IMR-90 (cell line): ENCODE data around the gene PTPRN2. TPM values are rescaled to one million over a fixed set of nuclear protein-coding genes. Genes with fewer than 3 reads are reported as not detected.

Experiments
- ATAC-seq: fragments of 200-7000 bp; cut with Tn5 transposase; 2 replicates; pipeline ENCODE4 v1.9.1; 2020; ENCODE audit warnings: low read depth, mild to moderate bottlenecking, moderate library complexity
- BruUV-seq: library from RNA; stranded (reverse); fragments of 400-500 nt; replicated peaks from 2 replicates; lab custom pipeline; 2021; lab: Mats Ljungman, UMichigan
- CTCF ChIA-PET: fragments of 300-600 bp; formaldehyde crosslinking; extraction: SDS; loops from one replicate; lab custom pipeline; 2021; ENCODE audit warnings: antibody characterized with exemption; lab: Yijun Ruan, JAX
- POLR2A ChIA-PET: fragments of 300-600 bp; sonication (Branson Sonifier 250); formaldehyde crosslinking; loops from one replicate; lab custom pipeline; 2022; ENCODE audit warnings: antibody characterized with exemption; ENCODE audit not compliant: unreplicated experiment; lab: Charles Lee
- DNase-seq: peaks from one replicate; pipeline ENCODE4 v3.0.0; 2013
- H2AFZ ChIP-seq: replicated peaks from 2 replicates; pipeline ENCODE3; 2013; ENCODE audit warnings: low read length, mild to moderate bottlenecking; ENCODE audit not compliant: poor library complexity
- H2AK5ac ChIP-seq: 2 replicates; pipeline ENCODE4 v1.6.1; 2013; ENCODE audit warnings: low read depth, low read length, inconsistent platforms
- H2AK9ac ChIP-seq: replicated peaks from 2 replicates; pipeline ENCODE3; 2013; ENCODE audit warnings: mild to moderate bottlenecking, low read depth, low read length, moderate library complexity; ENCODE audit not compliant: poor library complexity
- H2BK120ac ChIP-seq: 2 replicates; pipeline ENCODE4 v1.6.1; 2013; ENCODE audit warnings: low read depth, low read length, inconsistent platforms
- H2BK15ac ChIP-seq: 3 replicates; pipeline ENCODE4 v1.6.1; 2013; ENCODE audit warnings: low read depth, low read length, inconsistent platforms
- H2BK20ac ChIP-seq: 2 replicates; pipeline ENCODE4 v1.6.1; 2013; ENCODE audit warnings: low read depth, mild to moderate bottlenecking, inconsistent platforms, low read length, moderate library complexity
- H2BK5ac ChIP-seq: 2 replicates; pipeline ENCODE4 v1.6.1; 2013; ENCODE audit warnings: mild to moderate bottlenecking, low read depth, low read length, inconsistent platforms; ENCODE audit not compliant: poor library complexity, severe bottlenecking
- H3K14ac ChIP-seq: replicated peaks from 2 replicates; pipeline ENCODE4 v1.6.1; 2013; ENCODE audit warnings: low read depth, low read length, inconsistent platforms
- H3K18ac ChIP-seq: 2 replicates; pipeline ENCODE4 v1.6.1; 2013; ENCODE audit warnings: low read depth, low read length, control low read depth
- H3K23ac ChIP-seq: 2 replicates; pipeline ENCODE4 v1.6.1; 2013; ENCODE audit warnings: low read depth, low read length, inconsistent platforms
- H3K27ac ChIP-seq: 2 replicates; pipeline ENCODE4 v1.5.1; 2013; ENCODE audit warnings: mild to moderate bottlenecking, control low read depth, low read length; ENCODE audit not compliant: insufficient read depth
- H3K27me3 ChIP-seq: 2 replicates; pipeline ENCODE4 v1.6.1; 2013; ENCODE audit warnings: low read length; ENCODE audit not compliant: control insufficient read depth, insufficient read depth
- H3K36me3 ChIP-seq: 2 replicates; pipeline ENCODE4 v1.6.1; 2013; ENCODE audit warnings: low read length, mixed read lengths; ENCODE audit not compliant: control insufficient read depth, insufficient read depth
- H3K4ac ChIP-seq: 2 replicates; pipeline ENCODE4 v1.6.1; 2013; ENCODE audit warnings: low read depth, low read length, inconsistent platforms
- H3K4me1 ChIP-seq: 2 replicates; pipeline ENCODE4 v1.6.1; 2013; ENCODE audit warnings: low read length, mixed read lengths; ENCODE audit not compliant: control insufficient read depth, insufficient read depth
- H3K4me2 ChIP-seq: 2 replicates; pipeline ENCODE4 v1.6.1; 2013; ENCODE audit warnings: low read depth, mild to moderate bottlenecking, control low read depth, low read length, moderate library complexity
- H3K4me3 ChIP-seq: 2 replicates; pipeline ENCODE4 v1.5.1; 2013; ENCODE audit warnings: low read depth, mild to moderate bottlenecking, control low read depth, low read length, moderate library complexity; ENCODE audit not compliant: insufficient read depth
- H3K56ac ChIP-seq: 2 replicates; pipeline ENCODE4 v1.6.1; 2013; ENCODE audit warnings: low read length, inconsistent platforms; ENCODE audit not compliant: insufficient read depth; ENCODE audit errors: extremely low read depth
- H3K79me1 ChIP-seq, 2 experiments: 2 replicates each; pipeline ENCODE4 v1.6.1; 2013; ENCODE audit warnings: low read length in 2 of 2, inconsistent platforms in 1 of 2, low read depth in 1 of 2
- H3K9ac ChIP-seq: 2 replicates; pipeline ENCODE4 v1.6.1; 2013; ENCODE audit warnings: low read depth, low read length, control low read depth
- H3K9me1 ChIP-seq: 2 replicates; pipeline ENCODE4 v1.6.1; 2013; ENCODE audit warnings: low read length, inconsistent platforms; ENCODE audit not compliant: insufficient read depth
- H3K9me3 ChIP-seq: 2 replicates; pipeline ENCODE4 v1.6.1; 2013; ENCODE audit warnings: low read length; ENCODE audit not compliant: control insufficient read depth, insufficient read depth
- H4K20me1 ChIP-seq: 2 replicates; pipeline ENCODE4 v1.6.1; 2013; ENCODE audit warnings: low read length, inconsistent platforms; ENCODE audit not compliant: insufficient read depth
- H4K5ac ChIP-seq: 2 replicates; pipeline ENCODE4 v1.6.1; 2013; ENCODE audit warnings: mild to moderate bottlenecking, low read depth, low read length, control low read depth
- H4K8ac ChIP-seq, 2 experiments: 2 replicates each; pipeline ENCODE4 v1.6.1; 2013; ENCODE audit warnings: low read depth in 2 of 2, low read length in 2 of 2, control low read depth in 1 of 2, inconsistent platforms in 1 of 2
- H4K91ac ChIP-seq: 2 replicates; pipeline ENCODE4 v1.6.1; 2013; ENCODE audit warnings: low read depth, low read length, inconsistent platforms; ENCODE audit not compliant: insufficient read depth
- BHLHE40 ChIP-seq: fragments of 150-350 bp; IDR thresholded peaks from 2 replicates; pipeline ENCODE4 v1.6.1; 2016; ENCODE audit warnings: mild to moderate bottlenecking, low read depth, low read length
- CEBPB ChIP-seq: IDR thresholded peaks from 2 replicates; pipeline ENCODE4 v1.6.1; 2012; ENCODE audit warnings: low read depth, low read length, improper control_type of control experiment
- CHD1 ChIP-seq: IDR thresholded peaks from 2 replicates; pipeline ENCODE4 v1.6.1; 2012; ENCODE audit warnings: low read depth, low read length, improper control_type of control experiment
- FOS ChIP-seq: fragments of 150-350 bp; IDR thresholded peaks from 2 replicates; pipeline ENCODE4 v1.6.1; 2016; ENCODE audit warnings: low read depth, low read length
- MAFK ChIP-seq: IDR thresholded peaks from 2 replicates; pipeline ENCODE4 v1.6.1; 2012; ENCODE audit warnings: low read depth, low read length, improper control_type of control experiment
- MAZ ChIP-seq: IDR thresholded peaks from 2 replicates; pipeline ENCODE4 v1.6.1; 2012; ENCODE audit warnings: low read depth, mild to moderate bottlenecking, low read length, improper control_type of control experiment, moderate library complexity, borderline replicate concordance
- MXI1 ChIP-seq: IDR thresholded peaks from 2 replicates; pipeline ENCODE4 v1.6.1; 2012; ENCODE audit warnings: low read depth, mild to moderate bottlenecking, low read length, moderate library complexity, borderline replicate concordance
- NFE2L2 ChIP-seq: fragments of 150-350 bp; IDR thresholded peaks from 2 replicates; pipeline ENCODE4 v1.6.1; 2016; ENCODE audit warnings: low read depth, mild to moderate bottlenecking, low read length
- POLR2A ChIP-seq: IDR thresholded peaks from 2 replicates; pipeline ENCODE4 v1.6.1; 2012; ENCODE audit warnings: mild to moderate bottlenecking, low read depth, low read length
- RAD21 ChIP-seq: IDR thresholded peaks from 2 replicates; pipeline ENCODE4 v1.6.1; 2012; ENCODE audit warnings: low read length, improper control_type of control experiment
- RCOR1 ChIP-seq: IDR thresholded peaks from 2 replicates; pipeline ENCODE4 v1.6.1; 2012; ENCODE audit warnings: mild to moderate bottlenecking, low read length, improper control_type of control experiment; ENCODE audit not compliant: insufficient replicate concordance
- RFX5 ChIP-seq: IDR thresholded peaks from 2 replicates; pipeline ENCODE4 v1.8.0; 2012; ENCODE audit warnings: low read depth, mild to moderate bottlenecking, low read length, moderate library complexity
- SMC3 ChIP-seq: fragments of 150-350 bp; IDR thresholded peaks from 2 replicates; pipeline ENCODE4 v1.6.1; 2016; ENCODE audit warnings: low read depth, mild to moderate bottlenecking, antibody characterized with exemption, low read length, moderate library complexity
- WGBS, 2 experiments: methylation state at CpG; one replicate each; pipeline versions ENCODE4 v1.1.5 to v1.1.7; 2013; ENCODE audit warnings: missing lambda C conversion rate in 2 of 2; ENCODE audit not compliant: insufficient read length in 1 of 2; ENCODE audit errors: extremely low coverage in 2 of 2; 5-methylcytosine and 5-hydroxymethylcytosine counted together
- dilution Hi-C: fragments of 300-500 bp; cut with HindIII; formaldehyde crosslinking; loops from one replicate; pipeline ENCODE4 v1.14.3; 2018; ENCODE audit warnings: low sequenced_read_pairs; ENCODE audit not compliant: unreplicated experiment
- in situ Hi-C: fragments of 300-500 bp; cut with MboI; formaldehyde crosslinking; loops from 3 replicates; pipeline ENCODE4 v1.14.3; 2019; ENCODE audit warnings: low sequenced_read_pairs, inconsistent platforms, mixed read lengths
- intact Hi-C: fragments of 100-400 bp; cut with micrococcal nuclease; formaldehyde crosslinking; loops from 2 replicates; pipeline ENCODE4 v1.10.0; 2022
- polyA plus RNA-seq, 3 experiments: library from polyadenylated mRNA; depleted of rRNA; stranded (reverse); fragments of >200 nt; gene quantifications; 2 replicates each; pipeline ENCODE4 v1.2.3, GENCODE V29; 2012; ENCODE audit warnings: low replicate concordance in 1 of 3
- total RNA-seq: library from RNA; depleted of rRNA; stranded (reverse); fragments of >200 nt; gene quantifications from 2 replicates; pipeline ENCODE4 v1.2.3, GENCODE V29; 2012
- TF ChIP-seq, protein P1 (sequence below): fragments of 150-350 bp; IDR thresholded peaks from 2 replicates; pipeline ENCODE4 v1.6.1; 2016; ENCODE audit warnings: low read depth, mild to moderate bottlenecking, low read length, moderate library complexity, borderline replicate concordance
- TF ChIP-seq, protein P2 (sequence below): conservative IDR thresholded peaks from 2 replicates; pipeline ENCODE4 v1.5.1; 2012; ENCODE audit warnings: mild to moderate bottlenecking, low read depth, low read length, improper control_type of control experiment
- TF ChIP-seq, protein P3 (sequence below): fragments of 150-350 bp; IDR thresholded peaks from 2 replicates; pipeline ENCODE4 v1.6.1; 2017; ENCODE audit warnings: mild to moderate bottlenecking, antibody characterized with exemption, low read length, low read depth

PTPRN2 gene
- total and polyA plus RNA-seq, 2 of the 4 experiments (the other 2 are of a cell fraction), result 0.03 TPM; not detected in 1

DNA sequence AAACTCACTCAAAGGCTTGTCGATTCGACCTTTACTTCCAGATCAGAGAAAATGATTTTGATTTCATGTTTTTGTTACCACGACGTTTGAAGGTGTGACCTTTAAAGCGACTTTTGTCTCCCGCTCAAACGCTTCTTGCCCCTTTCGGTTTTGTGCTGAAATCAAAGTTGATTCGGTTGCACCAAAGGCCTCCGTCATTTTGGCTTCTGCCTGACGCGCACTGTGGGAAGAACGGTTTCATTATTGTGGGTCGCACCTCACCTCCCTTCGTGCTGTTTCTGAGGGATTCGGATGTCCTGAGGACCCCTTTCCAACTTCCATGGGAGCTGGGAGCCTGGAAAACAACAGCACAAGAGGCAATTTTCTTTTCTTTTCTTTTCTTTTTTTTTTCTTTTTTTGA lies 1073.9 kb downstream of the PTPRN2 start:
- no peak overlapping the region for H3K4me2 ChIP-seq
- H2AFZ ChIP-seq, result no peak overlapping the region
- no peak overlapping the region for H4K5ac ChIP-seq
- dilution Hi-C loops (no loop called here), intact Hi-C loops (no loop called here), in situ Hi-C loops (no loop called here)
- no peak overlapping the region for H3K4me3 ChIP-seq
- no peak overlapping the region for H2BK5ac ChIP-seq
- H2BK120ac ChIP-seq, result no peak overlapping the region
- no peaks in the 10 kb centered on the region for H3K79me1 ChIP-seq
- no peak overlapping the region for H3K56ac ChIP-seq
- H3K23ac ChIP-seq, result no peak overlapping the region
- no peak overlapping the region for H3K14ac ChIP-seq
- no peak overlapping the region for H2BK20ac ChIP-seq
- no peak overlapping the region for H3K18ac ChIP-seq
- no peaks in the 10 kb centered on the region for H3K4me1 ChIP-seq
- no peak overlapping the region for H3K27ac ChIP-seq
- no peak overlapping the region for H3K4ac ChIP-seq
- no peak overlapping the region for H2BK15ac ChIP-seq
- H2AK9ac ChIP-seq, result peak overlapping the region; percentile 65
- ChIA-PET CTCF (no interaction called here), POLR2A (no interaction called here)
- H3K27me3 ChIP-seq, result no peaks in the 10 kb centered on the region
- peaks cover 25% of the 10 kb centered on the region; the same call in 1 of the 2 replicates for H3K9me3 ChIP-seq
- ATAC-seq (no peak), DNase-seq (no peak)
- no peaks in the 10 kb centered on the region for H4K20me1 ChIP-seq
- no peak overlapping the region for H3K9ac ChIP-seq
- TF ChIP-seq NFE2L2 (no peak), CHD1 (no peak), RFX5 (no peak), CEBPB (no peak), SMC3 (no peak), MAZ (no peak), BHLHE40 (no peak), POLR2A (no peak), RCOR1 (no peak), FOS (no peak), RAD21 (no peak), MAFK (no peak), MXI1 (no peak)
- TF ChIP-seq, protein P1, sequence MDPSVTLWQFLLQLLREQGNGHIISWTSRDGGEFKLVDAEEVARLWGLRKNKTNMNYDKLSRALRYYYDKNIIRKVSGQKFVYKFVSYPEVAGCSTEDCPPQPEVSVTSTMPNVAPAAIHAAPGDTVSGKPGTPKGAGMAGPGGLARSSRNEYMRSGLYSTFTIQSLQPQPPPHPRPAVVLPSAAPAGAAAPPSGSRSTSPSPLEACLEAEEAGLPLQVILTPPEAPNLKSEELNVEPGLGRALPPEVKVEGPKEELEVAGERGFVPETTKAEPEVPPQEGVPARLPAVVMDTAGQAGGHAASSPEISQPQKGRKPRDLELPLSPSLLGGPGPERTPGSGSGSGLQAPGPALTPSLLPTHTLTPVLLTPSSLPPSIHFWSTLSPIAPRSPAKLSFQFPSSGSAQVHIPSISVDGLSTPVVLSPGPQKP, result no peak
- TF ChIP-seq, protein P2, sequence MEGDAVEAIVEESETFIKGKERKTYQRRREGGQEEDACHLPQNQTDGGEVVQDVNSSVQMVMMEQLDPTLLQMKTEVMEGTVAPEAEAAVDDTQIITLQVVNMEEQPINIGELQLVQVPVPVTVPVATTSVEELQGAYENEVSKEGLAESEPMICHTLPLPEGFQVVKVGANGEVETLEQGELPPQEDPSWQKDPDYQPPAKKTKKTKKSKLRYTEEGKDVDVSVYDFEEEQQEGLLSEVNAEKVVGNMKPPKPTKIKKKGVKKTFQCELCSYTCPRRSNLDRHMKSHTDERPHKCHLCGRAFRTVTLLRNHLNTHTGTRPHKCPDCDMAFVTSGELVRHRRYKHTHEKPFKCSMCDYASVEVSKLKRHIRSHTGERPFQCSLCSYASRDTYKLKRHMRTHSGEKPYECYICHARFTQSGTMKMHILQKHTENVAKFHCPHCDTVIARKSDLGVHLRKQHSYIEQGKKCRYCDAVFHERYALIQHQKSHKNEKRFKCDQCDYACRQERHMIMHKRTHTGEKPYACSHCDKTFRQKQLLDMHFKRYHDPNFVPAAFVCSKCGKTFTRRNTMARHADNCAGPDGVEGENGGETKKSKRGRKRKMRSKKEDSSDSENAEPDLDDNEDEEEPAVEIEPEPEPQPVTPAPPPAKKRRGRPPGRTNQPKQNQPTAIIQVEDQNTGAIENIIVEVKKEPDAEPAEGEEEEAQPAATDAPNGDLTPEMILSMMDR, result no peak
- TF ChIP-seq, protein P3, sequence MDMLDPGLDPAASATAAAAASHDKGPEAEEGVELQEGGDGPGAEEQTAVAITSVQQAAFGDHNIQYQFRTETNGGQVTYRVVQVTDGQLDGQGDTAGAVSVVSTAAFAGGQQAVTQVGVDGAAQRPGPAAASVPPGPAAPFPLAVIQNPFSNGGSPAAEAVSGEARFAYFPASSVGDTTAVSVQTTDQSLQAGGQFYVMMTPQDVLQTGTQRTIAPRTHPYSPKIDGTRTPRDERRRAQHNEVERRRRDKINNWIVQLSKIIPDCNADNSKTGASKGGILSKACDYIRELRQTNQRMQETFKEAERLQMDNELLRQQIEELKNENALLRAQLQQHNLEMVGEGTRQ, result no peak
- H3K36me3 ChIP-seq, result no peaks in the 10 kb centered on the region
- BruUV-seq, result no TSS peak
- H3K9me1 ChIP-seq, result no peaks in the 10 kb centered on the region
- 71% methylated on average over 9 of the region's 16 CpGs; no CpG with 5 or more reads in 1 of the 2 experiments for WGBS, 2 experiments
- H4K8ac ChIP-seq, result no peak overlapping the region
- no peak overlapping the region for H2AK5ac ChIP-seq
- H4K91ac ChIP-seq, result no peak overlapping the region
